Medulla oblongata (tissue), 1 donor: ENCODE data around the gene CCL17.
A peak's percentile ranks its signal among the peaks of the same experiment; 100 is the strongest.
"Not testable (repeated sequence)": the region's sequence is repeated elsewhere in the genome, so short reads cannot be mapped to it uniquely, and the experiment has no call there.

ENCODE experiments used
- DNase-seq: peaks from one replicate; pipeline ENCODE4 v3.0.0-alpha.2; 2015; ENCODE audit errors: extremely low spot score

Gene CCL17

GRCh38 chr16:57430955-57431354 is 26.4 kb downstream of the CCL17 start:
- no peak for DNase-seq

- no peak for DNase-seq
These were observed 27.9 kb downstream of the CCL17 start for GRCh38 chr16:57432505-57432904.

GRCh38 chr16:57432989-57433388 is 28.4 kb downstream of the CCL17 start:
- DNase-seq = no peak

GRCh38 chr16:57434003-57434402 is 29.4 kb downstream of the CCL17 start:
- DNase-seq = no peak

- DNase-seq = no peak
These were observed 31.3 kb downstream of the CCL17 start for GRCh38 chr16:57435838-57436237.

- DNase-seq = not testable (repeated sequence)
These were observed 35.4 kb downstream of the CCL17 start for GRCh38 chr16:57439947-57440346.

- DNase-seq = not testable (repeated sequence)
These were observed 36.0 kb downstream of the CCL17 start for GRCh38 chr16:57440551-57440950.

- no peak for DNase-seq
These were observed 40.1 kb downstream of the CCL17 start for GRCh38 chr16:57444711-57445110.

- DNase-seq = no peak
These were observed 40.9 kb downstream of the CCL17 start for GRCh38 chr16:57445510-57445909.

GRCh38 chr16:57446531-57447185 is 42.1 kb downstream of the CCL17 start:
- peak; percentile 13 for DNase-seq

GRCh38 chr16:57447186-57447962 is 42.8 kb downstream of the CCL17 start, which contains the start of the genes CIAPIN1 and COQ9:
TSS of gene CIAPIN1 (minus strand) at chr16:57447385. CDS start at chr16:57440928, 6,457 bp downstream.
TSS of gene COQ9 (plus strand) at chr16:57447479. CDS start at chr16:57447506, 27 bp downstream.
- DNase-seq = peak; percentile 96

- no peak for DNase-seq
These were observed 47.5 kb downstream of the CCL17 start for GRCh38 chr16:57452021-57452420.

- DNase-seq = peak; percentile 85
These were observed 57.8 kb downstream of the CCL17 start, which contains the start of gene POLR2C for GRCh38 chr16:57462209-57462977. TSS of gene POLR2C (plus strand) at chr16:57462679. CDS start at chr16:57462725, 46 bp downstream.

- DNase-seq = no peak
These were observed 58.4 kb downstream of the CCL17 start for GRCh38 chr16:57462978-57463362.

GRCh38 chr16:57464523-57464922 is 60.0 kb downstream of the CCL17 start:
- no peak for DNase-seq
